ENCODE data around the gene WDR13.
"Not testable (repeated sequence)": the region's sequence is repeated elsewhere in the genome, so short reads cannot be mapped to it uniquely, and the experiment has no call there.

The WDR13 gene

DNA sequence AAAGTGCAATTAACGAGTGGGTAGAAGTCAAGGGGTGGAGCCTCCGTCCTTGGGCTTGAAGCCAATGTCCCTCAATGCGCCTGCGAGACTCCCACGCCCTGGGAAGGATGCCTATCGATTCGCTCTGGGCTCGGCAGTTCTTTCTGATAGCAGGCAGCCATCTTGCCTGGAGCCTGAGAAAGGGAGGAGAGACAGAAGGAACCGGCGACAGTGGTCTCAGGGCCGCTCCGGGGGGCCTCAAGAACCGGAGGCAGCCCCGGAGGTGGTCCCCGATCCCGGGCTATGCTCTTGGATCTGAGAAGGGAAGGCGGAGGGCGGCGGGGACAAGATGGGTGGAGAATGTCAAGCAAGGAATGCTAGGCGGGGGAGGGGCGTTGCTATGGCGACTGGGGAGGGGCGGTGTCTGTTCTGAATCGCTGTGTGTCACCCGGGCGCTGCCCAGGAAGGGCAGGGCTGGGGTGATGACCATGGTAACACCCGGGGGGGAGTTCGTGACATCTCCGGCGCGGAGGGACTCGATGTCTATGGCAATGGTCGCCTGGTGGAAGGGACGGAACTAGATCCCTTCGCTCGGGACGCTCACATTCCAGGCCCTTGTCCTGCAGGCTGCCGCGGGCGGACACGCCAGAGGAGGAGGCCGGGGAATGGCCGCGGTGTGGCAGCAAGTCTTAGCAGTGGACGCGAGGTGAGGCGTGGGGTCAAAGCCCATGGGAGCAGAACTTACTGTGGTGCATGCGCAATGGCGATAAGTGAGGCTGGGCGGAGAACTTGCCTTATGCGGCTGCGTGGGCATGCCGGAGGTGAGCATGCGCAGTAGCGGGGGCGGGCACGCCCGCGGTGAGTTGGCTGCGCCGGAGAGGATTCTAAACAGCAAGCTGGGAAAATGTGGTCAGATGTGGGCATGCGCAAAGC, at the start of gene WDR13:
WDR13 (plus strand) TSS at position 140 of the 912 bp plus-strand sequence; CDS start at position 645, 505 bp downstream.
- Histone ChIP-seq H3K27ac (peak within 1 kb of the TSS; percentile 97), H3K4me3 (ENCODE audit: low read depth, low read length) (peak within 1 kb of the TSS; percentile 71), H3K36me3 (replicated peaks) (peaks cover 6% of the 10 kb centered on the region), H3K27me3 (replicated peaks) (no peaks in the 10 kb centered on the region)
- in situ Hi-C loops (cut with HindIII; ENCODE audit: low pct_ligation_motif_present, low sequenced_read_pairs): no loop called here
- DNase-seq: peak; percentile 92
- TF ChIP-seq, protein P1, sequence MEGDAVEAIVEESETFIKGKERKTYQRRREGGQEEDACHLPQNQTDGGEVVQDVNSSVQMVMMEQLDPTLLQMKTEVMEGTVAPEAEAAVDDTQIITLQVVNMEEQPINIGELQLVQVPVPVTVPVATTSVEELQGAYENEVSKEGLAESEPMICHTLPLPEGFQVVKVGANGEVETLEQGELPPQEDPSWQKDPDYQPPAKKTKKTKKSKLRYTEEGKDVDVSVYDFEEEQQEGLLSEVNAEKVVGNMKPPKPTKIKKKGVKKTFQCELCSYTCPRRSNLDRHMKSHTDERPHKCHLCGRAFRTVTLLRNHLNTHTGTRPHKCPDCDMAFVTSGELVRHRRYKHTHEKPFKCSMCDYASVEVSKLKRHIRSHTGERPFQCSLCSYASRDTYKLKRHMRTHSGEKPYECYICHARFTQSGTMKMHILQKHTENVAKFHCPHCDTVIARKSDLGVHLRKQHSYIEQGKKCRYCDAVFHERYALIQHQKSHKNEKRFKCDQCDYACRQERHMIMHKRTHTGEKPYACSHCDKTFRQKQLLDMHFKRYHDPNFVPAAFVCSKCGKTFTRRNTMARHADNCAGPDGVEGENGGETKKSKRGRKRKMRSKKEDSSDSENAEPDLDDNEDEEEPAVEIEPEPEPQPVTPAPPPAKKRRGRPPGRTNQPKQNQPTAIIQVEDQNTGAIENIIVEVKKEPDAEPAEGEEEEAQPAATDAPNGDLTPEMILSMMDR (IDR thresholded peaks at IDR 0.05; ENCODE audit: low read depth, low read length, missing control alignments): no peak

DNA sequence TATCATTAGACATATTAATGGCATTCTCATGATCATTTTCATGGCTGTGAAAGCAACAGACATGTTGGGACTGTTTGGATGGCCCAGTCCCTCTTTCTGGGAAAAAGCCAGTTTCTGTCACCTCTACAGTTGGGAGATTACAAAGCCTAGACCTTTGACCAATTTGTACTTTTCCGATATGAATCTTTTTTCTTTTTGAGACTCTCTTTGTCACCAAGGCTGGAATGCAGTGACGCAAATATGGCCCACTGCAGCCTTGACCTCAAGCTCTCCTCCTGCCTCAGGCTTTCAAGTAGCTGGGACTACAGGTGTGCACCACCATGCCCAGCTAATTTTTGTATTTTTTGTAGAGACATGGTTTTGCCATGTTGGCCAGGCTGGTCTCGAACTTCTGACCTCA, 48.4 kb upstream of the WDR13 start:
- no peak overlapping the region for H3K4me3 ChIP-seq (ENCODE audit: low read depth, low read length)
- DNase-seq: no peak
- no peaks in the 10 kb centered on the region for H3K27me3 ChIP-seq (replicated peaks)
- H3K27ac ChIP-seq: no peak overlapping the region
- no peaks in the 10 kb centered on the region for H3K36me3 ChIP-seq (replicated peaks)
- TF ChIP-seq, protein P1 (IDR thresholded peaks at IDR 0.05; ENCODE audit: low read depth, low read length, missing control alignments): no peak
- in situ Hi-C loops (cut with HindIII; ENCODE audit: low pct_ligation_motif_present, low sequenced_read_pairs): no loop called here

DNA sequence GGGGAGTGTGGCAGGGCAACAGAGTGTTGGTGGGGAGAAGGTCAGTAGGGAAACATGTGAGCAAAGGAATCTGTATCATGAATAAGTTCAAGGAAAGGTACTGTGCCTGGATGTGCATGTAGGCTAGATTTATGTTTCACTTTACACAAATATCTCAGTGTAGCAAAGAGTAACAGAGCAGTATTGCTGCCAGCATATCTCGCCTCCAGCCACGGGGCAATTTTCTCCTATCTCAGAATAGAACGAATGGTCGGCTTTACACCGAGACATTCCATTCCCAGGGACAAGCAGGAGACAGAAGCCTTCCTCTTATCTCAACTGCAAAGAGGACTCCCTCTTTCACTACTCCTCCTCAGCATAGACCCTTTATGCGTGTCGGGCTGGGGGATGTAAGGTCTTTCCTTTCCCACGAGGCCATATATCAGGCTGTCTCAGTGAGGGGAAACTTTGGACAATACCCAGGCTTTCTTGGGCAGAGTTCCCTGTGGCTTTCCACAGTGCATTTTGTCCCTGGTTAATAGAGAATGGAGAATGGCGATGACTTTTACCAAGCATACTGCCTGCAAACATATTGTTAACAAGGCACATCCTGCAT, 41.5 kb upstream of the WDR13 start:
- H3K36me3 ChIP-seq (replicated peaks); in situ Hi-C loops (cut with HindIII; ENCODE audit: low pct_ligation_motif_present, low sequenced_read_pairs): not testable (repeated sequence)

DNA sequence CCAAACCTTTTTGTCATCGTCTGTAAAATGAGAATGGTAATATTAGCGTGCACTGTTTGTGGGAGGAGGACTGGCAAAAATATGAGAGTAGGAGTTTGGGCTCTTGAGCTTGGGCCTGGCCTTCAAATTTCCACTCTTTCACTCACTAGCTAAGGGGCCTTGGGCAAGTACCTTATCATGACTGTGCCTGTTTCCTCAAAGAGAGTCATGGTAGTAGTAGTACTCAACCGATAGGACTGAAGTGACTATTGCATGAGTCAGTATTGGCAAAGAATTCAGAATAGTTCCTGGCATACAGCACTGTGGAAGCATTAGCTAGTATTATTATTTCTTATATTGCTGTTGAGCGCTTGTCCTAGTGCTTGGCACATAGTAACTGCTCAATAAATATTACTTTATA, 39.0 kb upstream of the WDR13 start:
- in situ Hi-C loops (cut with HindIII; ENCODE audit: low pct_ligation_motif_present, low sequenced_read_pairs): no loop called here

More for the DNA sequence above, 41.5 kb upstream of the WDR13 start:
- H3K27me3 ChIP-seq (replicated peaks); H3K27ac ChIP-seq; H3K4me3 ChIP-seq (ENCODE audit: low read depth, low read length); DNase-seq: not testable (repeated sequence)

GRCh38 chrX:48559636-48560035, 37.7 kb upstream of the WDR13 start:
- peaks cover 8% of the 10 kb centered on the region for H3K36me3 ChIP-seq (replicated peaks)
- H3K27me3 ChIP-seq (replicated peaks): no peaks in the 10 kb centered on the region
- TF ChIP-seq, protein P1 (IDR thresholded peaks at IDR 0.05; ENCODE audit: low read depth, low read length, missing control alignments): no peak
- no peak for DNase-seq
- H3K27ac ChIP-seq: no peak overlapping the region
- in situ Hi-C loops (cut with HindIII; ENCODE audit: low pct_ligation_motif_present, low sequenced_read_pairs): no loop called here
- no peak overlapping the region for H3K4me3 ChIP-seq (ENCODE audit: low read depth, low read length)

More for the DNA sequence above, 39.0 kb upstream of the WDR13 start:
- peak; percentile 65 for DNase-seq
- TF ChIP-seq, protein P1 (IDR thresholded peaks at IDR 0.05; ENCODE audit: low read depth, low read length, missing control alignments): no peak
- no peaks in the 10 kb centered on the region for H3K27me3 ChIP-seq (replicated peaks)
- no peak overlapping the region for H3K4me3 ChIP-seq (ENCODE audit: low read depth, low read length)
- H3K27ac ChIP-seq: peak overlapping the region; percentile 7
- H3K36me3 ChIP-seq (replicated peaks): peaks cover 6% of the 10 kb centered on the region

GRCh38 chrX:48560056-48560455, 37.2 kb upstream of the WDR13 start:
- DNase-seq: no peak
- H3K4me3 ChIP-seq (ENCODE audit: low read depth, low read length): no peak overlapping the region
- TF ChIP-seq, protein P1 (IDR thresholded peaks at IDR 0.05; ENCODE audit: low read depth, low read length, missing control alignments): no peak
- in situ Hi-C loops (cut with HindIII; ENCODE audit: low pct_ligation_motif_present, low sequenced_read_pairs): no loop called here
- peaks cover 8% of the 10 kb centered on the region for H3K36me3 ChIP-seq (replicated peaks)
- no peak overlapping the region for H3K27ac ChIP-seq
- H3K27me3 ChIP-seq (replicated peaks): no peaks in the 10 kb centered on the region
